ENCODE measurements around the gene TBC1D5. TPM values are rescaled to one million over a fixed set of nuclear protein-coding genes. Genes with fewer than 3 reads are reported as not detected.
A peak's percentile ranks its signal among the peaks of the same experiment; 100 is the strongest.

TBC1D5 gene
- total RNA-seq, 3 donors from 2014 or later, result 33.1 to 56.1 (median 44.1) TPM

GRCh38 chr3:17155951-17156350 lies 586.5 kb downstream of the TBC1D5 start:
- no peak for ATAC-seq
- Histone ChIP-seq H3K9me3 (peaks cover 7% of the 10 kb centered on the region), H3K36me3 (ENCODE audit: low read depth) (no peaks in the 10 kb centered on the region), H3K4me1 (ENCODE audit: low read depth) (no peaks in the 10 kb centered on the region), H3K4me3 (no peak overlapping the region)
- intact Hi-C loops (cut with DNase I, micrococcal nuclease), result no loop called here
- no peak for TF ChIP-seq CTCF (IDR thresholded peaks at IDR 0.05)
- DNase-seq, result no peak

DNA sequence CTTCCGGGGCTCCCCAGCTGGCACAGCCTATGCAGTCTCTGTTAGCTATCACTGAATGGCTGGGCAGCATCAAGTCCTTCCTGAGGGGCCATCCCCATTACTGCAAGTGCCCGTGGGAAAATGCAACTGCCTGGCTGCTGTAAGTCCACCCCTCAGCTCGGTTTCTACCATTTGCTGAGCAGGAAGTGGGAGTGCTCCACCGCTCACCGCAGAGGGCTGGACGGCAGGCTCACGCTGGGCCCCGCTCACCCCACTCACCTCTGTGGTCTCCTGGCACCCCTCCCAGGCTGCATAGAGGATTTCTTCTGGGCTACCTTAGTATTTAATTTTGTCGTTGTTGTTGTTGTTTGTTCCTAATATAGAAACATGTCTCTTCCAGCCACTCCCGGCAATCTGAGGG lies 587.5 kb downstream of the TBC1D5 start:
- peak in 1 of 3 donors; percentile 35 for DNase-seq
- H3K4me3 ChIP-seq, result no peak overlapping the region
- H3K9me3 ChIP-seq, result peaks cover 7% of the 10 kb centered on the region
- no peaks in the 10 kb centered on the region for H3K36me3 ChIP-seq (ENCODE audit: low read depth)
- H3K4me1 ChIP-seq (ENCODE audit: low read depth), result no peaks in the 10 kb centered on the region
- intact Hi-C loops (cut with DNase I, micrococcal nuclease), result no loop called here
- no peak for ATAC-seq
- no peak for TF ChIP-seq CTCF (IDR thresholded peaks at IDR 0.05)

- Histone ChIP-seq H3K4me3 (no peak overlapping the region), H3K9me3 (peaks cover 7% of the 10 kb centered on the region), H3K36me3 (ENCODE audit: low read depth) (no peaks in the 10 kb centered on the region), H3K4me1 (ENCODE audit: low read depth) (no peaks in the 10 kb centered on the region)
- no peak for DNase-seq
- no peak for TF ChIP-seq CTCF (IDR thresholded peaks at IDR 0.05)
- intact Hi-C loops (cut with DNase I, micrococcal nuclease), result no loop called here
- no peak for ATAC-seq
Observed at GRCh38 chr3:17154221-17154620, 588.2 kb downstream of the TBC1D5 start.

DNA sequence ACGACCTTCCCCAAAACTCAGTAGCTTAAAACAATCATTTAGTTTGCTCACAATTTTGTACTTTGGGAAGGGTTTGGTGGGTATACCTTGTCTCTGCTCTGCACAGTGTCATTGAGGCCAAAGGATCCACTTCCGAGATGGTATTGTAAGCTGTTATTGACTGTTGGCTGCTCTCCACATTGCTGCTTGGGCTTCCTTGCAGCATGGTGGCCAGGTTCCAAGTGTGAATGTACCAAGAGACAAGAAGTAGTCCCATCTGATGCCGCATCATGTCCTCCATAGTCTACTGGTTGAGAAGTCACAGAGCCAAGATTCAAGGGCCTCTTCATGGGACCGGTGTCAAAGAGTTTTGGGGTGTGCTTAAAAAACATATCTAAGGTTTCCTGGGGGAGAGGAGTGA lies 589.2 kb downstream of the TBC1D5 start:
- peaks cover 7% of the 10 kb centered on the region for H3K9me3 ChIP-seq
- H3K4me3 ChIP-seq, result no peak overlapping the region
- DNase-seq (no peak), ATAC-seq (no peak)
- TF ChIP-seq CTCF (IDR thresholded peaks at IDR 0.05), result no peak
- intact Hi-C loops (cut with DNase I, micrococcal nuclease), result no loop called here
- H3K4me1 ChIP-seq (ENCODE audit: low read depth), result no peaks in the 10 kb centered on the region
- H3K36me3 ChIP-seq (ENCODE audit: low read depth), result no peaks in the 10 kb centered on the region

GRCh38 chr3:17151598-17152373 lies 590.6 kb downstream of the TBC1D5 start:
- DNase-seq (peak; percentile 44 to 65 (median 47)), ATAC-seq (peak; percentile 72)
- H3K4me1 ChIP-seq (ENCODE audit: low read depth), result no peaks in the 10 kb centered on the region
- H3K9me3 ChIP-seq, result peaks cover 7% of the 10 kb centered on the region
- no peaks in the 10 kb centered on the region for H3K36me3 ChIP-seq (ENCODE audit: low read depth)
- no peak overlapping the region for H3K4me3 ChIP-seq
- intact Hi-C loops (cut with DNase I, micrococcal nuclease), result no loop called here
- no peak for TF ChIP-seq CTCF (IDR thresholded peaks at IDR 0.05)

Data from mucosa of descending colon (tissue), 3 donors.